Measurements from ENCODE around the gene HIF3A. TPM values are rescaled to one million over a fixed set of nuclear protein-coding genes. Genes with fewer than 3 reads are reported as not detected.

The HIF3A gene
- total RNA-seq, 3 donors from 2014 or later (not counting 1 experiment from before 2014, with no cell fraction given) = not detected

GRCh38 chr19:46337487-46337886 lies 40.6 kb downstream of the HIF3A start:
- no peak for ATAC-seq
- Histone ChIP-seq H3K27ac (ENCODE audit: low read length) (no peak overlapping the region), H3K9me3 (ENCODE audit: control insufficient read depth, insufficient read depth, low read length) (no peaks in the 10 kb centered on the region), H3K36me3 (ENCODE audit: control insufficient read depth, insufficient read depth, low read length) (no peaks in the 10 kb centered on the region), H3K4me1 (ENCODE audit: control insufficient read depth, insufficient read depth, low read length) (no peaks in the 10 kb centered on the region), H3K4me3 (ENCODE audit: low read length) (no peak overlapping the region), H3K27me3 (ENCODE audit: control insufficient read depth, insufficient read depth, low read length) (no peaks in the 10 kb centered on the region)
- no peak overlapping the region for H3K27ac Mint-ChIP-seq
- peaks cover 17 to 19% of the 10 kb centered on the region in 2 donors for H3K27me3 Mint-ChIP-seq (ENCODE audit: low read depth in 2 of 2)
- WGBS (ENCODE audit: insufficient coverage) = 76% methylated on average over 1 of the region's 1 CpG
- H3K4me3 Mint-ChIP-seq = no peak overlapping the region
- TF ChIP-seq CTCF (IDR thresholded peaks at IDR 0.05) = no peak
- H3K36me3 Mint-ChIP-seq = no peaks in the 10 kb centered on the region
- intact Hi-C loops (cut with micrococcal nuclease) = no loop called here
- DNase-seq = no peak
- H3K9me3 Mint-ChIP-seq = no peaks in the 10 kb centered on the region
- peaks cover 0 to 5% of the 10 kb centered on the region in 2 donors for H3K4me1 Mint-ChIP-seq

GRCh38 chr19:46339446-46339845 lies 42.6 kb downstream of the HIF3A start:
- Histone ChIP-seq H3K4me1 (ENCODE audit: control insufficient read depth, insufficient read depth, low read length) (no peaks in the 10 kb centered on the region), H3K9me3 (ENCODE audit: control insufficient read depth, insufficient read depth, low read length) (no peaks in the 10 kb centered on the region), H3K36me3 (ENCODE audit: control insufficient read depth, insufficient read depth, low read length) (no peaks in the 10 kb centered on the region), H3K27me3 (ENCODE audit: control insufficient read depth, insufficient read depth, low read length) (no peaks in the 10 kb centered on the region), H3K4me3 (ENCODE audit: low read length) (no peak overlapping the region), H3K27ac (ENCODE audit: low read length) (no peak overlapping the region)
- H3K36me3 Mint-ChIP-seq = no peaks in the 10 kb centered on the region
- peaks cover 0 to 5% of the 10 kb centered on the region in 2 donors for H3K4me1 Mint-ChIP-seq
- DNase-seq (no peak), ATAC-seq (no peak)
- H3K27ac Mint-ChIP-seq = no peak overlapping the region
- peaks cover 17 to 22% of the 10 kb centered on the region in 2 donors for H3K27me3 Mint-ChIP-seq (ENCODE audit: low read depth in 2 of 2)
- 83% methylated on average over 10 of the region's 10 CpGs for WGBS (ENCODE audit: insufficient coverage)
- no peak overlapping the region for H3K4me3 Mint-ChIP-seq
- no peaks in the 10 kb centered on the region for H3K9me3 Mint-ChIP-seq
- intact Hi-C loops (cut with micrococcal nuclease) = no loop called here
- TF ChIP-seq CTCF (IDR thresholded peaks at IDR 0.05) = no peak

GRCh38 chr19:46340051-46340659 lies 43.3 kb downstream of the HIF3A start:
- H3K9me3 Mint-ChIP-seq = no peaks in the 10 kb centered on the region
- TF ChIP-seq CTCF (IDR thresholded peaks at IDR 0.05) = no peak
- 98% methylated on average over 11 of the region's 11 CpGs for WGBS (ENCODE audit: insufficient coverage)
- DNase-seq = no peak
- H3K4me3 ChIP-seq (ENCODE audit: low read length) = no peak overlapping the region
- ATAC-seq = no peak
- peaks cover 17 to 22% of the 10 kb centered on the region in 2 donors for H3K27me3 Mint-ChIP-seq (ENCODE audit: low read depth in 2 of 2)
- intact Hi-C loops (cut with micrococcal nuclease) = no loop called here
- no peak overlapping the region for H3K27ac ChIP-seq (ENCODE audit: low read length)
- H3K36me3 ChIP-seq (ENCODE audit: control insufficient read depth, insufficient read depth, low read length) = no peaks in the 10 kb centered on the region
- no peaks in the 10 kb centered on the region for H3K9me3 ChIP-seq (ENCODE audit: control insufficient read depth, insufficient read depth, low read length)
- H3K27me3 ChIP-seq (ENCODE audit: control insufficient read depth, insufficient read depth, low read length) = no peaks in the 10 kb centered on the region
- H3K4me3 Mint-ChIP-seq = no peak overlapping the region
- H3K36me3 Mint-ChIP-seq = no peaks in the 10 kb centered on the region
- no peaks in the 10 kb centered on the region for H3K4me1 ChIP-seq (ENCODE audit: control insufficient read depth, insufficient read depth, low read length)
- peaks cover 0 to 5% of the 10 kb centered on the region in 2 donors for H3K4me1 Mint-ChIP-seq
- H3K27ac Mint-ChIP-seq = no peak overlapping the region

GRCh38 chr19:46341937-46342336 lies 45.1 kb downstream of the HIF3A start:
- DNase-seq (no peak), ATAC-seq (no peak)
- no peak overlapping the region for H3K4me3 ChIP-seq (ENCODE audit: low read length)
- H3K27ac Mint-ChIP-seq = no peak overlapping the region
- no peaks in the 10 kb centered on the region for H3K36me3 Mint-ChIP-seq
- peaks cover 7% of the 10 kb centered on the region for H3K4me1 ChIP-seq (ENCODE audit: control insufficient read depth, insufficient read depth, low read length)
- peaks cover 17 to 22% of the 10 kb centered on the region in 2 donors for H3K27me3 Mint-ChIP-seq (ENCODE audit: low read depth in 2 of 2)
- no peaks in the 10 kb centered on the region for H3K9me3 ChIP-seq (ENCODE audit: control insufficient read depth, insufficient read depth, low read length)
- no peak for TF ChIP-seq CTCF (IDR thresholded peaks at IDR 0.05)
- no peaks in the 10 kb centered on the region for H3K36me3 ChIP-seq (ENCODE audit: control insufficient read depth, insufficient read depth, low read length)
- intact Hi-C loops (cut with micrococcal nuclease) = no loop called here
- H3K4me3 Mint-ChIP-seq = no peak overlapping the region
- H3K27me3 ChIP-seq (ENCODE audit: control insufficient read depth, insufficient read depth, low read length) = no peaks in the 10 kb centered on the region
- no peak overlapping the region for H3K27ac ChIP-seq (ENCODE audit: low read length)
- H3K4me1 Mint-ChIP-seq = peaks cover 2 to 8% of the 10 kb centered on the region in 2 donors
- H3K9me3 Mint-ChIP-seq = no peaks in the 10 kb centered on the region
- 94% methylated on average over 3 of the region's 3 CpGs for WGBS (ENCODE audit: insufficient coverage)

Data from natural killer cell (primary cell).